Measurements from ENCODE around the gene PI4KA.

- TF ChIP-seq MEF2A (IDR thresholded peaks at IDR 0.05; ENCODE audit: borderline replicate concordance, low read depth) (no peak), ELF1 (IDR thresholded peaks at IDR 0.05) (no peak), GATA2 (CRISPR knock-in tag; IDR thresholded peaks at IDR 0.05) (no peak), CTCF (IDR thresholded peaks at IDR 0.05) (no peak)
Observed at GRCh38 chr22:20833225-20833665, 25.4 kb downstream of the PI4KA start.

All from SK-N-SH (cell line).